Natural killer cell (primary cell): ENCODE data around the gene A3GALT2. TPM values are rescaled to one million over a fixed set of nuclear protein-coding genes. Genes with fewer than 3 reads are reported as not detected.

Experiments used
- ATAC-seq, 3 donors: fragments of 150-1000 bp in 2 of 3; fragments of 200-7000 bp in 1 of 3; cut with Tn5 transposase; 1 replicate in 1 of 3; 2 replicates in 2 of 3; pipeline ENCODE4 v1.10.0; 2021; ENCODE audit warnings: mild to moderate bottlenecking in 2 of 3, moderate library complexity in 2 of 3
- DNase-seq, 2 donors: peaks; one replicate each; pipeline versions ENCODE4 v3.0.0 to v3.0.0-alpha.2; 2013 to 2021; ENCODE audit warnings: mixed read lengths in 1 of 2
- H3K27ac ChIP-seq: one replicate; pipeline ENCODE4 v1.5.1; 2013; ENCODE audit warnings: mild to moderate bottlenecking, low read length
- H3K27me3 ChIP-seq: one replicate; pipeline ENCODE4 v1.6.1; 2013; ENCODE audit warnings: low read length; ENCODE audit not compliant: control insufficient read depth, insufficient read depth
- H3K36me3 ChIP-seq: one replicate; pipeline ENCODE4 v1.6.1; 2013; ENCODE audit warnings: low read length; ENCODE audit not compliant: control insufficient read depth, insufficient read depth
- H3K4me1 ChIP-seq: one replicate; pipeline ENCODE4 v1.6.1; 2013; ENCODE audit warnings: low read length; ENCODE audit not compliant: control insufficient read depth, insufficient read depth
- H3K4me3 ChIP-seq: one replicate; pipeline ENCODE4 v1.5.1; 2013; ENCODE audit warnings: low read length
- H3K9me3 ChIP-seq: one replicate; pipeline ENCODE4 v1.6.1; 2013; ENCODE audit warnings: low read length; ENCODE audit not compliant: control insufficient read depth, insufficient read depth
- H3K27ac Mint-ChIP-seq, 2 donors: one replicate each; pipeline ENCODE4 v1.8.0; 2022; ENCODE audit warnings: mild to moderate bottlenecking in 2 of 2, mixed read lengths in 2 of 2, moderate library complexity in 1 of 2
- H3K27me3 Mint-ChIP-seq, 2 donors: one replicate each; pipeline ENCODE4 v1.8.0; 2022; ENCODE audit warnings: low read depth in 2 of 2, mixed read lengths in 2 of 2
- H3K36me3 Mint-ChIP-seq: one replicate; pipeline ENCODE4 v1.8.0; 2022; ENCODE audit warnings: mixed read lengths
- H3K4me1 Mint-ChIP-seq, 2 donors: one replicate each; pipeline ENCODE4 v1.8.0; 2022; ENCODE audit warnings: mixed read lengths in 2 of 2
- H3K4me3 Mint-ChIP-seq: one replicate; pipeline ENCODE4 v1.8.0; 2022; ENCODE audit warnings: mild to moderate bottlenecking, moderate library complexity, mixed read lengths
- H3K9me3 Mint-ChIP-seq, 2 donors: one replicate each; pipeline ENCODE4 v1.8.0; 2022; ENCODE audit warnings: mixed read lengths in 2 of 2
- CTCF ChIP-seq: fragments of 200-600 bp; IDR thresholded peaks from one replicate; pipeline ENCODE4 v1.8.0; 2022; ENCODE audit warnings: antibody characterized with exemption
- WGBS: methylation state at CpG from one replicate; pipeline ENCODE4 v1.1.7; 2013; ENCODE audit warnings: missing lambda C conversion rate; ENCODE audit not compliant: insufficient coverage; 5-methylcytosine and 5-hydroxymethylcytosine counted together
- intact Hi-C: fragments of 100-400 bp; cut with micrococcal nuclease; formaldehyde crosslinking; loops from one replicate; pipeline ENCODE4 v1.14.2; 2022
- total RNA-seq, 4 donors: library from RNA; stranded (reverse); fragments of 120-200 nt in 1 of 4; gene quantifications; one replicate each; pipeline versions ENCODE4 v1.2.3 to v1.2.4, GENCODE V29; 2013 to 2022

The A3GALT2 gene
- total RNA-seq: not detected
- total RNA-seq (2013): not detected

GRCh38 chr1:33320619-33321165 is at the start of gene A3GALT2:
TSS of gene A3GALT2 (minus strand) at chr1:33321098. CDS start at chr1:33321098, 0 bp downstream.
- intact Hi-C loops: no loop called here
- 83% methylated on average over 5 of the region's 8 CpGs for WGBS

GRCh38 chr1:33370301-33370700 is 49.4 kb upstream of the A3GALT2 start:
- Histone ChIP-seq H3K27me3 (no peaks in the 10 kb centered on the region), H3K36me3 (no peaks in the 10 kb centered on the region), H3K9me3 (no peaks in the 10 kb centered on the region), H3K4me3 (no peak overlapping the region), H3K4me1 (peaks cover 6% of the 10 kb centered on the region), H3K27ac (no peak overlapping the region)
- no peaks in the 10 kb centered on the region for H3K9me3 Mint-ChIP-seq
- no peak for TF ChIP-seq CTCF
- WGBS: 92% methylated on average over 3 of the region's 4 CpGs
- no peak for ATAC-seq
- H3K27ac Mint-ChIP-seq: no peak overlapping the region
- H3K36me3 Mint-ChIP-seq: no peaks in the 10 kb centered on the region
- H3K4me3 Mint-ChIP-seq: no peak overlapping the region
- peaks cover 0 to 3% of the 10 kb centered on the region in 2 donors for H3K4me1 Mint-ChIP-seq
- DNase-seq: no peak
- intact Hi-C loops: no loop called here
- peaks cover 0 to 4% of the 10 kb centered on the region in 2 donors for H3K27me3 Mint-ChIP-seq

More at GRCh38 chr1:33320619-33321165, at the start of gene A3GALT2:
- Mint-ChIP-seq H3K4me3 (no peak within 1 kb of the TSS), H3K4me1 (no peaks in the 10 kb centered on the region), H3K36me3 (peaks cover 3% of the 10 kb centered on the region), H3K9me3 (no peaks in the 10 kb centered on the region), H3K27ac (no peak within 1 kb of the TSS), H3K27me3 (peaks cover 0 to 10% of the 10 kb centered on the region in 2 donors)
- Histone ChIP-seq H3K9me3 (no peaks in the 10 kb centered on the region), H3K27ac (no peak within 1 kb of the TSS), H3K4me3 (no peak within 1 kb of the TSS), H3K36me3 (peaks cover 20% of the 10 kb centered on the region), H3K27me3 (no peaks in the 10 kb centered on the region), H3K4me1 (no peaks in the 10 kb centered on the region)
- DNase-seq: no peak
- TF ChIP-seq CTCF: no peak
- no peak for ATAC-seq

- Mint-ChIP-seq H3K36me3 (no peaks in the 10 kb centered on the region), H3K9me3 (no peaks in the 10 kb centered on the region), H3K27me3 (peaks cover 0 to 4% of the 10 kb centered on the region in 2 donors), H3K27ac (no peak overlapping the region), H3K4me3 (no peak overlapping the region), H3K4me1 (peaks cover 0 to 3% of the 10 kb centered on the region in 2 donors)
- Histone ChIP-seq H3K36me3 (no peaks in the 10 kb centered on the region), H3K27ac (no peak overlapping the region), H3K4me3 (no peak overlapping the region), H3K4me1 (peaks cover 6% of the 10 kb centered on the region), H3K9me3 (no peaks in the 10 kb centered on the region), H3K27me3 (no peaks in the 10 kb centered on the region)
- WGBS: 65% methylated on average over 2 of the region's 2 CpGs
- DNase-seq (no peak), ATAC-seq (no peak)
- intact Hi-C loops: loop anchor here (5.0 to 10.0 kb wide), 3 partner anchors 235 to 437 kb away; no protein-coding TSS in a partner anchor
- TF ChIP-seq CTCF: no peak
Measured at GRCh38 chr1:33369764-33370163, 48.9 kb upstream of the A3GALT2 start.

- Histone ChIP-seq H3K27me3 (no peaks in the 10 kb centered on the region), H3K9me3 (no peaks in the 10 kb centered on the region), H3K4me3 (no peak overlapping the region), H3K4me1 (peaks cover 6% of the 10 kb centered on the region), H3K36me3 (no peaks in the 10 kb centered on the region), H3K27ac (no peak overlapping the region)
- Mint-ChIP-seq H3K27ac (no peak overlapping the region), H3K4me3 (no peak overlapping the region), H3K4me1 (peaks cover 0 to 3% of the 10 kb centered on the region in 2 donors), H3K9me3 (no peaks in the 10 kb centered on the region), H3K36me3 (no peaks in the 10 kb centered on the region), H3K27me3 (peaks cover 0 to 4% of the 10 kb centered on the region in 2 donors)
- no peak for ATAC-seq
- WGBS: 87% methylated on average over 9 of the region's 9 CpGs
- intact Hi-C loops: loop anchor here (5.0 to 10.0 kb wide), 3 partner anchors 234 to 437 kb away; no protein-coding TSS in a partner anchor
- DNase-seq: no peak
- no peak for TF ChIP-seq CTCF
Measured at GRCh38 chr1:33369081-33369480, 48.2 kb upstream of the A3GALT2 start.
